ENCODE measurements around the gene PCIF1.
A peak's percentile ranks its signal among the peaks of the same experiment; 100 is the strongest.
"Not testable (repeated sequence)": the region's sequence is repeated elsewhere in the genome, so short reads cannot be mapped to it uniquely, and the experiment has no call there.

Gene PCIF1

DNA sequence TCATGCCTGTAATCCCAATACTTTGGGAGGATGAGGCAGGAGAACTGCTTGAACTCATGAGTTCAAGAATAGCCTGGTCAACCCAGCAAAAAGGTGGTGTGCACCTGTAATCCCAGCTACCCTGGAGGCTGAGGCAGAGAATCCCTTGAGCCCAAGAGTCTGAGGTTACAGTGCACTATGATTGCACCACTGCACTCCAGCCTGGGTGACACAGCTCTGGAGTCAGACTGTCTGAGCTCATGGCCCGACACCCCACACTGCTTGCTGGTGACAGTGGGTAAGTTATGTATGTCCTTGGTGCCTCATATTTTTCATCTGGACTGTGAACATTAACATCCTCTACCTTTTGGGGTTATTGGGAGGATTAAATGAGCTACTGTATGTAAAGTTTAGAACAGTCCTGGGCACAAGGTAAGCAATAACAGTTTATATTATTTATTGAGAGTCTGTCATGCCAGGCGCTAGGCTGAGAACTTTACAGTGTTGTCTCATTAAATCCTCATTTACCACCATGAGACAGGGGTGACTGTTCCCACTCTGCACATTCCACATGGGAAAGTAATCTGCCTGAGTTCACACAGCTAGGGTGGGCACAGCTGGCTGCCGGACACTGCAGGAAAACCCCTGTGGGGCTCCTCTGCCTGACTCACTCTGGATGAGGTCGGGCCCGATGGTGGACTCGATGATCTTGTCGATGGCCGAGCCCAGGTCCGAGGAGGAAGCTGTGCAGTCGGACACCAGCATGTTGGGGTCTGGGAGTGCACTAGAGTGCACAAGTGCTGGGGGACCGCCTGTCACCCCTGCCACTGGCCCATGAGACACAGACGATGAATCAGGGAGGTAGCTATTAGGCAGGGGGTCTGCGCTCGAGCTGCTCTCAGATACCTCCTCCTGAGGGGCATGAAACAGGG lies 34.6 kb downstream of the PCIF1 start:
- DNase-seq: no peak

DNA sequence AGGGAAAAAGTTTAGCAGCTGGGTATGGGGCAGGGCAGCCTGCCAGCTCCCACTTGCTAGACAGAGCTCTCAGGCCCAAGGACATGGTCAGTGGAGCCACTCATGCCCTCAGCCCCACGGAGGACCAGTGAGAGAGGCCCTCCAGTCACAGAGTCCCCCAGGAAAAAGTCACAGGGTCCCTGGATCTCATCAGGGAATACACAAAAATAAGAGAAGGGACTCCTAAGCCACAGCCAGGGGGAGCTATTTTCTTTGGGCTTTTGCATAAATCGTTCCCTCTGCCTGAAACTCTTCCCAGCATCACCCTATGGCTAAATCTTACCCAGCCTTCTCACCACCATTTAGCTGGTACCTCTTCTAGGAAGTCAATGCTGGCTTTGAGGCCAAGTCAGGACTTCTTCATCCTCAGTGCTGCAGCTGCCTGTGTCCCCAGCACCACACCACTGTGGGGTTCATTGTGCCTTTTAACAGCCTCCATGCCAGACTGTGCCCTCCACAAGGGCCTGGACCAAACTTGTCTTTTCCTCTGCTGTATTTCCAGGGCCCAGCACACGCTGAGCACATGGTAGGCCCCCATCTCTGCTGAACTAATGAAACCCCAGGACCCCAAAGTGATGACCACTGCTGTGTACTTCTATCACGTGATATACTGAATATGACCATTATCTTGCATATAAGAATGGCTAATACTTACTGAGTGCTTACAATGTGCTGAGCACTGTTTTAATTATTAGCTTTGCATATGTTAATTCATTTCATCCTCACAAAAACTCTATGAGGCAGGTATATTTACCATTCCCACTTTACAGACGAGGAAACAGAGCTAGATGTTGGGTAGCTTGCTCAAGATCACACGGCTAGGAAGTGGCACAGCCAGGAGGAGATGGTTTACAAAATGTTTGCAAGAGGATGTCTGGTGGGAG lies 35.5 kb downstream of the PCIF1 start:
- DNase-seq: peak; percentile 56

DNA sequence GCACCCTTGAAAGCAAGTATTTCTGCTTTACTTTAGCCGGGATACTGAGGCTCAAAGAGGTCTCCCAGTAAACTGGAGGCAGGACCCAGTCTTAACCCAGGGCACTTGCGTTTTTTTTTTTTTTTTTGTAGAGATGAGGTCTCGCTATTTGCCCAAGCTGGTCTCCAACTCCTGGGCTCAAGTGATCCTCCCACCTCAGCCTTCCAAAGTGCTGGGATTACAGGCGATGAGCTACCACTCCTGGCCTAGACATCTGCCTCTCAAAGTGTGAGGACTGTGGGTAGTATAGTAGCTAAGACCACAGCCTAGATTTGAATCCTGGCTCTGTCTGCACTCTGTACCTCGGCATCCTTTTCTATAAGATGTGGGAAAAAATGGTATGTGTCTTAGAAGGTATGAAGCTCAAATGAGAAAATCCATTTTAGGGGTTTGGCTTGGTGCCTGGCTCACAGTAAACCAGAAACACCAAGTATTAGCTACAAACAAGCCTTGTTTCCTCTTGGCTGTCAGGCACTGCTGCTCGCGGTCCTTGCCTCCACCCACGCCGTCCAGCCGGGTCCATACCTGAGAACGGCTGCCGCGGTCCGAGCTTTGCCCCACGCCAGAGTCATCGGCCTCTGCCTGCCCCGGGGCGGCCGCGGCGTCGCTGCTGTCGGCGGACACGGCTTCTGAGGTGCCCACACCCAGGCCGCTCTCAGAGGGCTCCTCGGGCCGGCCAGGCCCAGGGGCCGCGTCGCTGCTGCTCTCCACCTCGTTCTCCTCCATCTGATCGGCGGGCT lies 36.4 kb downstream of the PCIF1 start:
- DNase-seq: peak; percentile 35

DNA sequence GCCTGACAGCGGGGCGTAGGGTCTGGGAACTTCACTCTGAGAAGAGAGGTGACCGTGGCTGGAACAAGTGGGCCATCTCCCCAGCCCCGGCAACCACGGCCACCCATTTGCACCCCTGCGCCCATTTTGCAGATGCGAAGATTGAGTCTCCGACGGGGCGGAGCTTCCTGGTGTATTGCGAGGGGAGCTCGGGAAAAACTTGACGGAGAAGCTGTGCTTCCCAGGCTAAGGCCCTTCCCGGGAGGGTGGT lies 36.9 kb downstream of the PCIF1 start:
- no peak for DNase-seq

DNA sequence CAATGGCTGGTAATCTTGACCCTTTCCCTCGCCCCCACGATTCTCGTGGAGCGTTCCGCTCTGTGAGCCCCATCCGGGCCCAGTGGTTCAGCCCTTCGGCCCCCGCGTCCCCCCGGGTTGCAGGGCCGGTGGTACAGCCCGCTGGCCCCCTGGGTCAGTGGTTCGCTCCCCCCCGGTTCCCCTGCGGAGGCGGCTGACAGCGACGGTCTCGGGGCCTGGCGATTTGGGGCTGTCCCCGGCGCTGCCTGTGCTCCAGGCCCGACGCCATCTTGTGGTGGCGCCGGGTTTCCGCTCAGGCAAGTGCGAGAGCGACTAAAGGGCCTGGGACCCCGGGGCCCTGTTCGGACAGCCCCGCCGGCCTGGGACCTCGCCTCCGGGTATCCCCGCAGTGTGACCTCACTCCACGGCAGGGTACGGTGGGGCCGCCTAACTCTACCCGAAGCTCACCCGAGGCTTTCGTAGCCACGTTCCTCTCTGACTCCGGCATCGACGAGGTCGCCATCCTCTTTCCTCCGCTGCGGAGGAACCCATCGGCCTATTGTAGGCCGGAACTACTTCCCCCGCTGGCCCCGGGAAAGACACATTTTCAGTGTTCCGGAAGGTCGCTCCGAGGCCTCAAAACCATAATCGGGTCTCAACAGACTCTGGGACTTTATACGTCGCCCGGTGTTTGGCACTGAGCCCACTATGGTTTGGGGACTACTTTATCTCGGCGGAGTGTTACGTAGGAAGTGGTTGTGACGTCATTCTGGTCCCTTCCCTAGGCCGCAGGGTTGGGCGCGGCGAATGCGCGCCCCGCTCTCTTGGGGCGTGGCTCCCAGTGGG lies 37.4 kb downstream of the PCIF1 start, which contains the start of gene ZNF335:
Gene ZNF335, minus strand, starts transcription at position 529 of the 825 bp plus-strand sequence. CDS start 793 bp downstream, outside the sequence.
- DNase-seq: peak; percentile 96

DNA sequence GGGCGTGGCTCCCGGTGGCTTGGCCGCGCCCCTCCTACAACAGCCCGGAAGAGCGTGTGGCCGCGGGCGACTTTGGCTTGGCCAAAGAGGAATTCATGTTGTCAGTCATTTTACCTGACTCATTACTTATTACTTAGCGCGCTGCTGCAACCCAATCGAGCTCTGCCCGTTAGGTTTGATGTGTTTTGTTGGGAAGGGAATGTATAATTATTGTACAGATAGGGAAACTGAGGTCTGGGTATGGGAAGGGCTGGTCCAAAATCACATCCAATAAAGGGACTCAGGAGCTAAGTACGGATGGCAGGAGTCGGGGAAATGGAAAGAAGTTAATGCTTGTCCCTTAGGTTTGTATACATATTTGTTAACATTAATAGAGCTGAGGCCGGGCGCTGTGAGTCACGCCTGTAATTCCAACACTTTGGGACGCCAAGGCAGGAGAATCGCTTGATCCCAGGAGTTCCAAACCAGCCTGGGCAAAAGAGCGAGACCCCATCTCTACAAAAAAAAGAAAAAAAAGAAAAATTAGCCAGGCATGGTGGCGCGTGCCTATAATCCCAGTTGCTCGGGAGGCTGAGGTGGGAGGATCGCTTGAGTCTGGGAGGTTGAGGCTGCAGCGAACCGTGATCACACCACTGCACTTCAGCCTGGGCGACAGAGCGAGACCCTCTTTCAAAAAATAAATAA lies 38.2 kb downstream of the PCIF1 start:
- peak; percentile 95 for DNase-seq

DNA sequence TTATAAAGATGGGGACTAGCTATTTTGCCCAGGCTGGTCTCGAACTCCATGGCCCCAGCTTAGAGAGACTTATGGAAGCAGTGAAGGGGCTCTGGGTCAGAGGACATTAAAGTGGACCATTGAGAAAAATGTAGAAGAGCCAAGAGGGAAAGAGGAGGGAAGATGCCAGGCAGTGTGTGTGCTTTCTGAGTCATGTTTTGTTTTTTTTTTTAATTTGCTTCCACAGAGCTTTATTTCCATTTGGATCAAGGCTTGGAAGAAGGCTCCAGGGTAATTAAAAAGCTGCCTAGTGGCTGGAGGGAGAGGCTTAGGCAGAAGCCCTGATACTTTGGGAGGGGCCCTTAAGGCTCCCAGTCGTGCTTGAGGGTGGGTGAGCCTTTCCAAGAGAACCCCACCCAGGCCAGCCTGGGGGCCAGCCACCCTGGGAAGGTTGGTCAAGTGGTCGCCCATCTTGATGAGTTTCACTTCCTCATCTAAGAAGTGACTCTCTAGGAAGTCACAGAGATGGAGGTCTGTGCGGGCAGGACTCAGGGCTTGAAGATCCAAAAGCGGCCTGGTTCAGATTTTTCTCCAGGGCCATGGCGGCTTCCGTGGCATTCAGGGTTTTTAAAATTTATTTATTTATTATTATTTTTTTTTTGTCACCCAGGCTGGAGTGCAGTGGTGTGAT lies 40.5 kb downstream of the PCIF1 start:
- no peak for DNase-seq

DNA sequence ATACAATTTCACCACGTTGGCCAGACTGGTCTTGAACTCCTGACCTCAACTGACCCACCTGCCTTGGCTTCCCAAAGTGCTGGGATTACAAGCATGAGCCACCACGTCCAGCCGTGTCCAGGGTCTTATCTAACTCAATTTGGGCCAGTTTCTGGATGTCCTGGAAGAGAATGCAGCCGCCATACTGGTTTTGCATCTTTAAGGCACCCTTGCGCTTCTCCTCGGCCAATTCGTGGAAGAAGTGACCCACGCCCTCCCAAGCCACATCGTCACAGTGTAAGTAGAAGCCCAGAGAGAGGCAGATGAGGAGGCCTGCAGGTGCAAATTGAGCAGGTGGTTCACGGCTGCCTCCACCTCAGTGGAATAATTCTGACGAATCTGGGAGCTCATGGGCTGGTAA lies 41.2 kb downstream of the PCIF1 start:
- DNase-seq: no peak

DNA sequence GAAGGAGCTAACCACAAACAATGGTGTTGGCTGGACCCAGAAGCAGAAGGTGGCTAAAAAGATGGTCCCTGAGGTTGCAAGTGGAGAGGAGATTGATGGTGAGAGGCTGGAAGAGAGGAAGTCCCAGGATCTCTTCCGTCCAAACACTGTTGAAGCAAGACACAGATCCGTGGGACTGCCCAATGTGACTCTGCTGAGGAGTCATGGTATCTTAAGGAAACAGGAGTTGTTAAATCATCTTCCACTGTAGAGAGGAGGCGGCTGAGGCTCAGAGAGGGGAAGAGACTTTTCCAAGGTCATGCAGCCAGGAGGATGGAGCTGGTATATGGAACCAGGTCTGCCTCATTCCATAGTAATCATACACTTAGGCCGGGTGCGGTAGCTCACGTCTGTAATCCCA lies 41.6 kb downstream of the PCIF1 start:
- DNase-seq: no peak

DNA sequence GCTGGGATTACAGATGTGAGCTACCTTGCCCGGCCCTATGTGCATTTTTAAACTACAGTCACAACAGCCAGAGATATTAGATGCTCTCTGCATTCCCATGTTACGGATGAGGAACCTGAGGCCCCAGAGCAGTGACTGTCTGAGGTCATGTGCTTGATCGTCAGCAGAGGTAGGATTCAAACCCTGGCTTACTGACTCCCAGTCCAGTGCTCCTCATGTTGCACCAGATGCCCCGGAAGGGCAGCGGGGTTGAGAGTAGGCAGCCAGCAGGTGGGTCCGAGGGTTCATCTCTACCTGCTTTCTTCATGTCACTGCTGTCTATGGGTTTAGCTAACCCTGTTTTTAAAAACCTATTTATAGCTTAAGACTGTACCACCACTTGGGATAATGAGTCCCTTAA lies 46.8 kb downstream of the PCIF1 start:
- no peak for DNase-seq

DNA sequence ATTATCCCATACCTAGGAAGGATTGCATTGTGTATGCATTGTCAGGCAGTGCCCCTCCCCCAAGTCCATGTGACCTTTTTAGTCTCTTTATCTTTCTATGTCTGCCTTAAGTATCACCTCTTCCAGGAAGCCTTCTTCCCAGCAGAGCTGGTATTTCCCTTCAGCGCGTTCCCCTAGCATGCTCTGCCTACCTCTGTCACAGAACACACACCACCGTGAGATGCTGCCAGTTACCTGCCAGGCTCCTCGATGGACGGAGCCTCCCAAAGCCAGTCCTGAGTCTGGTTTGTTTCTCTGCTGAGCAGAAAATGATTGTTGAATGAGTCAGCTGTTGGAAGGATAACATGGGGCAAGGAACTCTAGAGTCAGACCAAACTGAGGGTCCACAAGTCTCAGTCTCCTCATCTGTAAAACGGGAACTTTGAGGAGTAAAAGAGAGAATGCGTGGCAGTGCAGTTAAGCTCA lies 48.8 kb downstream of the PCIF1 start:
- DNase-seq: no peak

DNA sequence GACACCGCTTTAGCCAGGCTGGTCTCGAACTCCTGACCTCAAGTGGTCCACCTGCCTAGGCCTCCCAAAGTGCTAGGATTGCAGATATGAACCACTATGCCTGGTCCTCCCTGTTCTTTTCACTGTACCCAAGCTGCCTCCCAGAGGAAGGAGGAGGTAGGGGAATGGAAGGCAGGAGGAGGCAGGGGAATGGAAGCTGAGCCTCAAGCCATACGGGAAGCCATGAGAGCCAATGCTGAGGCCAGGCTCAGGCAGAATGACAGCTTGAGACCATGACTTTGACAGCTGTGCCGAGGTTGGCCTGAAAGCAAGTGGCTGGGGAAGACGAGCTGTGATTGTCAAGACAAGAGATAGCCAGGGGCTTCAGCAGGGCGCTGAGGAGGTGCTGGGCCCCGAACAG lies 51.1 kb downstream of the PCIF1 start:
- DNase-seq: no peak

DNA sequence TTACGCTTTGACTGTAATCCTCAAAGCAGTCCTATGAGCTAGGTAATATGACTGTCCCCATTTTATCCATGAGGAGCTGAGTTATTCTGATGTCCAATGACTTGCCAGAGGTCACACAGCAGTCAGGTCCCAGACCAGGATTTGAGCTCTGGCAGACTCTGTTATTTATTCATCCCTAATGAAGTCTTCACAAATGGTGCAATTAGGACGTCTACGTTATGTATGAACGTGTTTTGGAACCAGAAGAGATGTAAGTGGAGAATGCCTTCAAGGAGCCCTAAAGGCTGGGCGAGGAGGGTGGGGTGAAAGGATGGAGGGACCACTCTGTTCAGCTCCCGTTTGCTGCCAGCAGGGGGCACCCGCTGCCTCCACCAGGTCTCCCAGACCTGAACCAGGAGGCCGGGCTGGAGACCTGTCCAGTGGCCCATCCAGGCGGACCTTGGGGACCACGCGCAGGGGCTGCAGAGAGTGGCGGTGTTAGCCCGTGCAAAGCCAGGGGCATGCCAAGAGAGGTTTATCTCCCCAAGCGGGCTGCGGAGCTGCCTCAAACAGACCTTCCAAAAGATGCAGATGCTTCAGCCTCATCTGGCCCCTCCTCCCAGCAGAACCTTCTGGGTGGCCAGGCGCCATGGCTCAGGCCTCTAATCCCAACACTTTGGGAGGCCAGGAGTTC lies 52.8 kb downstream of the PCIF1 start:
- DNase-seq: peak; percentile 81

DNA sequence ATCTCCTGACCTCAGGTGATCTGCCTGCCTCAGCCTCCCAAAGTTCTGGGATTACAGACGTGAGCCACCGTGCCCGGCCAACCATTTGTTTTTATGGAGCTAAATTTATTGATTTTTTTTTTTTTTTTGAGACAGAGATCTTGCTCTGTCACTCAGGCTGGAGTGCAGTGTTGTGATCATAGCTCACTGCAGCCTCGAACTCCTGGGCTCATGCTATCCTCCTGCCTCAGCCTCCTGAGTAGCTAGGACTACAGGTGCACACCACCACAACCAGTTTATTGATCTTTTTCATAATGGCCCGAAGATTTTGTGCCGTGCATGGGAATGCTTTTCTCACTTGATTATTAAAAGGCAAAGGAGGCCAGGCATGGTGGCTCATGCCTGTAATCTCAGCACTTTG lies 54.3 kb downstream of the PCIF1 start:
- not testable (repeated sequence) for DNase-seq

DNA sequence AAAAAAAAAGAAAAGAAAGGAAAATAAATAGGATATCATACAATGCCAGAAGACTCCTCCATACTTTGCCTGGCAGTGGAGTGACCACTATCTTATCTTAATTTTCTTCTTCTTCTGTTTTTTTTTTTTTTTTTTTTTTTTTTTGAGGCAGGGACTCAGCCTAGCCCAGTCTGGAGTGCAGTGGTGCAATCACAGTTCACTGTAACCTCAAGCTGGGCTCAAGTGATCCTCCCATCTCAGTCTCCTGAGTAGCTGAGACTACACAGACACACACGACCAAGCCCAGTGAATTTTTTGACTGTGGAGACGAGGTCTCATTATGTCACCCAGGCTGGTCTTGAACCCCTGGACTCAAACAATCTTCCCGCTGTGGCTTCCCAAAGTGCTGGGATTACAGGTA lies 57.1 kb downstream of the PCIF1 start:
- no peak for DNase-seq

DNA sequence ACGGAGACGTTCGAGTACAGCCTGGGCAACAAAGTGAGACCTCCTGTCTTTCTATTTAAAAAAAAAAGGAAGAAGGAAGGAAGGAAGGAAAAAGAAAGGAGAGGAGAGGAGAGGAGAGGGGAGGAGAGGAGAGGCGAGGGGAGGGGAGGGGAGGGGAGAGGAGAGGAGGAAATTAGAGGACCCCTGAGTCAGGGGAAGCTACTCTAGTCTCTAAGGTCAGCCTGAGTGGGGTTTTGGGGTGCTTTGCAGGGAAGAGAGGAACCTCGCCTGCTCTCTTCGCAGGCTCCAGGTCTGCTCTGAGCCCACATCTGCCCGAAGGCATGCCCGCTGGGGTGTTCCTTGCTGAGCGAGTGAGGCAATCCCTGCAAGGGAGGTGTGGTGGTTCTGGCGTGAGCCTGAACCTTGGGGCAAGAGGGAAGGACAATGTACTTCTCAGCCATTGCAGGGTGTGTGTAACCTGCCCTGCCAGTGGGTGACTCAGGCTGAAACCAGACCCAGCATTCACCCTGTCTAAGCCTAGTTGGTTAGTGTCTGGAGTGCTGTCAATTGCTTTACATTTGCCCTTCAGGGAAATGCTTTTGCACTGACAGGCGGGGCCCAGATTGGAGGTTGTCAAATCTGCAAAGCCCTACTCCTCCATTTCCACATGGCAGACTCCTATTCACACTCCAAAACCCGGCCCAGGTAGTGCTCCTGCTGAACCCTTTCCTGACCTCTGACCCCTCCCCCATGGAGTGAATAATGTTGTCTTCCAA lies 58.9 kb downstream of the PCIF1 start:
- DNase-seq: peak; percentile 28

DNA sequence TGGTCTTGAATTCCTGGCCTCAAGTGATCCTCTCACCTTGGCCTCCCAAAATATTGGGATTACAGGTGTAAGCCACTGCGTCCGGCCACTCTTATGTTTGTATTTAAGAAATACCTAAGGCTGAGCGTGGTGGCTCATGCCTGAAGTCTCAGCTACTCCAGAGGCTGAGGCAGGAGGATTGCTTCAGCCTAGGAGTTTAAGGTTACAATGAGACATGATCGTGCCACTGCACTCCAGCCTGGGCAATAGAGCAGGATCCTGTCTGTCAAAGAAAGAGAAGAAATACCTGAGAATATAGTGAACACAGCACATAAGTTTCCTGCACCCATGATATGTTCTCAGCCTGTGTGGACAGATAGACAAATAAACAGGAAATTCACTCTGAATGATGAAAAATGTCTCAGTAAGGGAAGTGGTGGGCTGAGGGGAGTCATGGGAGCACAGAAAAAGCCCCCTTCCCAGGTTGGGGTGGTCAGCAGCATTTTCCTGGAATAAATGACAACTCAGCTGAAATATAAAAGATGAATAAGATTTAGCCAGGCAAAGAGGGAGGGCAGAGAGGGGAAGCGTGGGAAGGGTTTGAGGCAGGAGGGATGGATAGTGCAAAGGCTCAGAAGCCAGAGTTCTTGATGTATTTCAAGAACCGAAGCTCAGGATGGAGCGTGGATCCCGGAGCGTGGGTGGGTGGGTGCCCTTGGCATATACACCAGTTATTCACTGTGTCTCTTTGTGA lies 60.4 kb downstream of the PCIF1 start:
- no peak for DNase-seq

DNA sequence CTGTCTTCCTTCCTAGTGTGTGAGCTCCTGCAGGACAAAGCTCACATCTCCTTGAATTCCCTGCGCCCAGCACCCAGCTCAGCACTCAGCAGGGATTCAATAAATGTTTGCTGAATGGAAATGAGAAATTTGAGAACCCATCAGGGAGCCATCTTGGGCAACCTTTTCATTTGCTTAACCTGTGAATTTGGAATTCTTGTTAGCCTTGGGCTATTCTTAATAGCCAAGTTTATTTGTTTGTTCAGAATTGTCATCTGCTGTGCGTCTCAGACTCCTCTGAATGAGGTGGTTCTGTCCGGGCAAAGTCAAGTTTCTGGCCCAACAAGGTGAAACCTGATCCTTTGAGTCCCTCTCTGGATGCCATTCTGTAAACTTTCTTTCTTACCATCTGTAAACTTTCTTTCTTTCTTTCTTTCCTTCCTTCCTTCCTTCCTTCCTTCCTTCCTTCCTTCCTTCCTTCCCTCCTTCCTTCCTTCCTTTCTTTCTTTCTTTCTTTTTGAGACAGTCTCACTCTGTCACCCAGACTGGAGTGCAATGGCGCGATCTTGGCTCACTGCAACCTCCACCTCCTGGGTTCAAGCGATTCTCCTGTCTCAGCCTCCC lies 61.1 kb downstream of the PCIF1 start:
- DNase-seq: peak; percentile 59
